Activated B cell treated with CpG ODN at 0.5 μM for 24 hours (primary cell): ENCODE results near the gene DCHS1. TPM values are rescaled to one million over a fixed set of nuclear protein-coding genes. Genes with fewer than 3 reads are reported as not detected.

ENCODE experiments used
- ATAC-seq: fragments of 200-7000 bp; cut with Tn5 transposase; one replicate; pipeline ENCODE4 v1.10.0; 2021; ENCODE audit warnings: low read depth, mild to moderate bottlenecking, moderate library complexity
- CTCF ChIA-PET: fragments of 350-600 bp; sonication (Branson Sonifier 250); formaldehyde crosslinking; loops from one replicate; lab custom pipeline; 2021; ENCODE audit warnings: antibody characterized with exemption; lab: Charles Lee
- POLR2A ChIA-PET: fragments of 350-600 bp; sonication (Branson Sonifier 250); formaldehyde crosslinking; loops from one replicate; lab custom pipeline; 2021; ENCODE audit warnings: antibody characterized with exemption; lab: Charles Lee
- DNase-seq: peaks from one replicate; pipeline ENCODE4 v3.0.0; 2022
- H3K27ac Mint-ChIP-seq: one replicate; pipeline ENCODE4 v1.8.0; 2020; ENCODE audit warnings: mixed read lengths
- H3K27me3 Mint-ChIP-seq: one replicate; pipeline ENCODE4 v1.8.0; 2021; ENCODE audit warnings: mixed read lengths
- H3K36me3 Mint-ChIP-seq: one replicate; pipeline ENCODE4 v1.8.0; 2021; ENCODE audit warnings: low read depth, mixed read lengths
- H3K4me1 Mint-ChIP-seq: one replicate; pipeline ENCODE4 v1.8.0; 2021; ENCODE audit warnings: mixed read lengths
- H3K4me3 Mint-ChIP-seq: one replicate; pipeline ENCODE4 v1.8.0; 2020; ENCODE audit warnings: mild to moderate bottlenecking, mixed read lengths
- H3K9me3 Mint-ChIP-seq: one replicate; pipeline ENCODE4 v1.8.0; 2020; ENCODE audit warnings: mixed read lengths
- CTCF ChIP-seq: fragments of 200-600 bp; IDR thresholded peaks from one replicate; pipeline ENCODE4 v1.8.0; 2022; ENCODE audit warnings: antibody characterized with exemption, mild to moderate bottlenecking
- intact Hi-C: fragments of 100-400 bp; cut with micrococcal nuclease; formaldehyde crosslinking; loops from one replicate; pipeline ENCODE4 v1.15.1; 2024
- total RNA-seq: library from RNA; stranded (reverse); gene quantifications from 2 replicates; pipeline ENCODE4 v1.2.3, GENCODE V29; 2022

The DCHS1 gene
- total RNA-seq, 1 donor from 2014 or later = 0.22 TPM

- POLR2A ChIA-PET = interaction anchor here (0.6 to 3.3 kb wide), 23 partner anchors 9 to 923 kb away, joined by 3 to 44 read pairs (median 4); partner anchors contain the start of genes APBB1, ARFIP2, DCHS1 and ILK
- peak; percentile 92 for DNase-seq
- H3K27ac Mint-ChIP-seq = peak within 1 kb of the TSS; percentile 85
- peaks cover 48% of the 10 kb centered on the region for H3K36me3 Mint-ChIP-seq
- H3K4me3 Mint-ChIP-seq = peak within 1 kb of the TSS; percentile 85
- CTCF ChIA-PET = interaction anchor here (0.9 to 1.3 kb wide), 5 partner anchors 8 to 71 kb away, joined by 3 to 11 read pairs (median 4); partner anchors contain the start of gene MRPL17
- intact Hi-C loops = loop anchor here (1.0 to 5.0 kb wide), 6 partner anchors 9 to 925 kb away; partner anchors contain the start of genes ARFIP2, ILK, MRPL17 and PPFIBP2
- TF ChIP-seq CTCF = no peak
- H3K9me3 Mint-ChIP-seq = no peaks in the 10 kb centered on the region
- no peaks in the 10 kb centered on the region for H3K27me3 Mint-ChIP-seq
- peaks cover 29% of the 10 kb centered on the region for H3K4me1 Mint-ChIP-seq
- ATAC-seq = peak; percentile 83
Measured at GRCh38 chr11:6612213-6613041, 43.2 kb downstream of the DCHS1 start, which contains the start of gene TAF10. Gene TAF10 (minus strand): TSS chr11:6612216. CDS start chr11:6612189, 27 bp downstream.

- Mint-ChIP-seq H3K27ac (peak overlapping the region; percentile 85), H3K36me3 (peaks cover 50% of the 10 kb centered on the region), H3K4me3 (peak overlapping the region; percentile 85), H3K4me1 (peaks cover 29% of the 10 kb centered on the region), H3K27me3 (no peaks in the 10 kb centered on the region), H3K9me3 (no peaks in the 10 kb centered on the region)
- DNase-seq (no peak), ATAC-seq (no peak)
- ChIA-PET CTCF (interaction anchor here (1.0 to 1.2 kb wide), 2 partner anchors 69 to 71 kb away, joined by 3 to 11 read pairs; partner anchors contain the start of gene MRPL17), POLR2A (interaction anchor here (0.6 to 3.3 kb wide), 22 partner anchors 9 to 922 kb away, joined by 3 to 44 read pairs (median 4); partner anchors contain the start of genes APBB1, ARFIP2, DCHS1 and ILK)
- intact Hi-C loops = loop anchor here (1.0 to 5.0 kb wide), 6 partner anchors 9 to 925 kb away; partner anchors contain the start of genes ARFIP2, ILK, MRPL17 and PPFIBP2
- no peak for TF ChIP-seq CTCF
Measured at GRCh38 chr11:6611963-6612212, 43.7 kb downstream of the DCHS1 start.

GRCh38 chr11:6611092-6611962 lies 44.3 kb downstream of the DCHS1 start:
- no peaks in the 10 kb centered on the region for H3K9me3 Mint-ChIP-seq
- ChIA-PET POLR2A (interaction anchor here (0.6 to 3.3 kb wide), 22 partner anchors 8 to 922 kb away, joined by 3 to 44 read pairs (median 4); partner anchors contain the start of genes APBB1, ARFIP2, DCHS1 and ILK), CTCF (interaction anchor here (1.0 to 1.2 kb wide), 3 partner anchors 56 to 72 kb away, joined by 3 to 11 read pairs (median 3); partner anchors contain the start of gene MRPL17)
- peaks cover 45% of the 10 kb centered on the region for H3K36me3 Mint-ChIP-seq
- H3K4me3 Mint-ChIP-seq = peak overlapping the region; percentile 85
- ATAC-seq (peak; percentile 8), DNase-seq (peak; percentile 10)
- H3K27ac Mint-ChIP-seq = peak overlapping the region; percentile 85
- TF ChIP-seq CTCF = no peak
- intact Hi-C loops = loop anchor here (5.0 kb wide), 2 partner anchors 901 to 924 kb away; partner anchors contain the start of genes PPFIBP2, TRIM22 and TRIM5
- H3K4me1 Mint-ChIP-seq = peaks cover 25% of the 10 kb centered on the region
- H3K27me3 Mint-ChIP-seq = no peaks in the 10 kb centered on the region

- H3K9me3 Mint-ChIP-seq = no peaks in the 10 kb centered on the region
- ATAC-seq = no peak
- POLR2A ChIA-PET = interaction anchor here (1.2 to 3.3 kb wide), 4 partner anchors 9 to 137 kb away, joined by 3 to 38 read pairs (median 10); partner anchors contain the start of genes MRPL17, TPP1 and TRIM3
- peak overlapping the region; percentile 85 for H3K4me3 Mint-ChIP-seq
- DNase-seq = no peak
- peaks cover 45% of the 10 kb centered on the region for H3K36me3 Mint-ChIP-seq
- H3K27me3 Mint-ChIP-seq = no peaks in the 10 kb centered on the region
- CTCF ChIA-PET = interaction anchor here (1.0 kb wide), 1 partner anchor 57 kb away, joined by 3 read pairs; no protein-coding TSS in a partner anchor
- TF ChIP-seq CTCF = no peak
- H3K4me1 Mint-ChIP-seq = peaks cover 22% of the 10 kb centered on the region
- H3K27ac Mint-ChIP-seq = peak overlapping the region; percentile 85
- intact Hi-C loops = loop anchor here (5.0 kb wide), 2 partner anchors 902 to 923 kb away; partner anchors contain the start of genes PPFIBP2, TRIM22 and TRIM5
Measured at GRCh38 chr11:6610591-6610990, 45.0 kb downstream of the DCHS1 start.
